Activated T-helper 2 cell treated with anti-CD3 and anti-CD28 coated beads, Interferon-gamma antibody, Interleukin-2, Interleukin-4, amounts not matched to agents 10 μg/mL and 5 μg/mL and 100 μg/mL, durations not matched to agents 14 hours and 24 hours and 36 hours (primary cell): ENCODE measurements around the gene ZNF74. TPM values are rescaled to one million over a fixed set of nuclear protein-coding genes. Genes with fewer than 3 reads are reported as not detected.

Experiments used
- DNase-seq: peaks from one replicate; pipeline ENCODE4 v3.0.0; 2021; ENCODE audit warnings: low spot score
- H3K27ac Mint-ChIP-seq: one replicate; pipeline ENCODE4 v1.8.0; 2021; ENCODE audit warnings: mixed read lengths
- H3K27me3 Mint-ChIP-seq: one replicate; pipeline ENCODE4 v1.8.0; 2021; ENCODE audit warnings: low read depth, mixed read lengths
- H3K36me3 Mint-ChIP-seq: one replicate; pipeline ENCODE4 v1.8.0; 2021; ENCODE audit warnings: low read depth, mixed read lengths
- H3K4me1 Mint-ChIP-seq: one replicate; pipeline ENCODE4 v1.8.0; 2021; ENCODE audit warnings: low read depth, mixed read lengths
- H3K4me3 Mint-ChIP-seq: one replicate; pipeline ENCODE4 v1.8.0; 2021; ENCODE audit warnings: low read depth, mild to moderate bottlenecking, moderate library complexity, mixed read lengths
- H3K9me3 Mint-ChIP-seq: one replicate; pipeline ENCODE4 v1.8.0; 2021; ENCODE audit warnings: mixed read lengths
- intact Hi-C: fragments of 100-400 bp; cut with micrococcal nuclease; formaldehyde crosslinking; loops from one replicate; pipeline ENCODE4 v1.15.1; 2023
- total RNA-seq: library from RNA; stranded (reverse); gene quantifications from 2 replicates; pipeline ENCODE4 v1.2.3, GENCODE V29; 2022

Gene ZNF74
- total RNA-seq, 1 donor from 2014 or later: 14.4 TPM

GRCh38 chr22:20397498-20397897 is 3.5 kb downstream of the ZNF74 start:
- H3K4me3 Mint-ChIP-seq: no peak overlapping the region
- peaks cover 19% of the 10 kb centered on the region for H3K4me1 Mint-ChIP-seq
- no peaks in the 10 kb centered on the region for H3K9me3 Mint-ChIP-seq
- no peak overlapping the region for H3K27ac Mint-ChIP-seq
- no peak for DNase-seq
- intact Hi-C loops: no loop called here
- H3K36me3 Mint-ChIP-seq: peaks cover 9% of the 10 kb centered on the region
- H3K27me3 Mint-ChIP-seq: no peaks in the 10 kb centered on the region

- intact Hi-C loops: no loop called here
- Mint-ChIP-seq H3K27ac (no peak overlapping the region), H3K9me3 (no peaks in the 10 kb centered on the region), H3K4me3 (no peak overlapping the region), H3K36me3 (peaks cover 15% of the 10 kb centered on the region), H3K27me3 (no peaks in the 10 kb centered on the region), H3K4me1 (peaks cover 22% of the 10 kb centered on the region)
- no peak for DNase-seq
Observed at GRCh38 chr22:20398420-20398819, 4.5 kb downstream of the ZNF74 start.

GRCh38 chr22:20399866-20400605 is 6.1 kb downstream of the ZNF74 start:
- intact Hi-C loops: no loop called here
- Mint-ChIP-seq H3K9me3 (no peaks in the 10 kb centered on the region), H3K36me3 (peaks cover 22% of the 10 kb centered on the region), H3K27ac (no peak overlapping the region), H3K4me3 (no peak overlapping the region), H3K4me1 (peaks cover 16% of the 10 kb centered on the region), H3K27me3 (no peaks in the 10 kb centered on the region)
- no peak for DNase-seq

- H3K9me3 Mint-ChIP-seq: no peaks in the 10 kb centered on the region
- no peak for DNase-seq
- H3K4me1 Mint-ChIP-seq: peaks cover 10% of the 10 kb centered on the region
- intact Hi-C loops: no loop called here
- peaks cover 24% of the 10 kb centered on the region for H3K36me3 Mint-ChIP-seq
- no peak overlapping the region for H3K27ac Mint-ChIP-seq
- no peak overlapping the region for H3K4me3 Mint-ChIP-seq
- no peaks in the 10 kb centered on the region for H3K27me3 Mint-ChIP-seq
Observed at GRCh38 chr22:20400606-20401375, 6.8 kb downstream of the ZNF74 start.

GRCh38 chr22:20401376-20402014 is 7.5 kb downstream of the ZNF74 start:
- H3K36me3 Mint-ChIP-seq: peaks cover 24% of the 10 kb centered on the region
- peaks cover 5% of the 10 kb centered on the region for H3K4me1 Mint-ChIP-seq
- H3K27me3 Mint-ChIP-seq: no peaks in the 10 kb centered on the region
- DNase-seq: no peak
- H3K4me3 Mint-ChIP-seq: no peak overlapping the region
- H3K9me3 Mint-ChIP-seq: no peaks in the 10 kb centered on the region
- intact Hi-C loops: no loop called here
- H3K27ac Mint-ChIP-seq: no peak overlapping the region

GRCh38 chr22:20402960-20403778 is 9.2 kb downstream of the ZNF74 start:
- Mint-ChIP-seq H3K4me1 (peaks cover 5% of the 10 kb centered on the region), H3K9me3 (no peaks in the 10 kb centered on the region), H3K27ac (no peak overlapping the region), H3K4me3 (no peak overlapping the region), H3K27me3 (no peaks in the 10 kb centered on the region), H3K36me3 (peaks cover 25% of the 10 kb centered on the region)
- intact Hi-C loops: no loop called here
- DNase-seq: no peak

- Mint-ChIP-seq H3K4me3 (no peak overlapping the region), H3K27ac (no peak overlapping the region), H3K9me3 (no peaks in the 10 kb centered on the region), H3K36me3 (peaks cover 25% of the 10 kb centered on the region), H3K4me1 (peaks cover 5% of the 10 kb centered on the region), H3K27me3 (no peaks in the 10 kb centered on the region)
- intact Hi-C loops: no loop called here
- no peak for DNase-seq
Observed at GRCh38 chr22:20403779-20404140, 9.8 kb downstream of the ZNF74 start.

GRCh38 chr22:20404881-20405280 is 10.9 kb downstream of the ZNF74 start:
- DNase-seq: no peak
- Mint-ChIP-seq H3K27me3 (no peaks in the 10 kb centered on the region), H3K4me3 (no peak overlapping the region), H3K4me1 (peaks cover 5% of the 10 kb centered on the region), H3K9me3 (no peaks in the 10 kb centered on the region), H3K27ac (no peak overlapping the region), H3K36me3 (peaks cover 25% of the 10 kb centered on the region)
- intact Hi-C loops: no loop called here

GRCh38 chr22:20405291-20405930 is 11.5 kb downstream of the ZNF74 start:
- no peak overlapping the region for H3K4me3 Mint-ChIP-seq
- intact Hi-C loops: no loop called here
- H3K4me1 Mint-ChIP-seq: peaks cover 5% of the 10 kb centered on the region
- peaks cover 25% of the 10 kb centered on the region for H3K36me3 Mint-ChIP-seq
- no peaks in the 10 kb centered on the region for H3K27me3 Mint-ChIP-seq
- no peak overlapping the region for H3K27ac Mint-ChIP-seq
- DNase-seq: no peak
- H3K9me3 Mint-ChIP-seq: no peaks in the 10 kb centered on the region

GRCh38 chr22:20405931-20406685 is 12.2 kb downstream of the ZNF74 start:
- Mint-ChIP-seq H3K4me3 (no peak overlapping the region), H3K9me3 (no peaks in the 10 kb centered on the region), H3K27me3 (no peaks in the 10 kb centered on the region), H3K36me3 (peaks cover 25% of the 10 kb centered on the region), H3K4me1 (peaks cover 5% of the 10 kb centered on the region), H3K27ac (no peak overlapping the region)
- intact Hi-C loops: no loop called here
- no peak for DNase-seq

- Mint-ChIP-seq H3K4me1 (peaks cover 5% of the 10 kb centered on the region), H3K27ac (no peak overlapping the region), H3K36me3 (peaks cover 25% of the 10 kb centered on the region), H3K9me3 (no peaks in the 10 kb centered on the region), H3K4me3 (no peak overlapping the region), H3K27me3 (no peaks in the 10 kb centered on the region)
- intact Hi-C loops: no loop called here
- no peak for DNase-seq
Observed at GRCh38 chr22:20406686-20407408, 12.9 kb downstream of the ZNF74 start.
